Measurements from ENCODE around the gene DUSP5.
A peak's percentile ranks its signal among the peaks of the same experiment; 100 is the strongest.
"Not testable (repeated sequence)": the region's sequence is repeated elsewhere in the genome, so short reads cannot be mapped to it uniquely, and the experiment has no call there.

DUSP5 gene

DNA sequence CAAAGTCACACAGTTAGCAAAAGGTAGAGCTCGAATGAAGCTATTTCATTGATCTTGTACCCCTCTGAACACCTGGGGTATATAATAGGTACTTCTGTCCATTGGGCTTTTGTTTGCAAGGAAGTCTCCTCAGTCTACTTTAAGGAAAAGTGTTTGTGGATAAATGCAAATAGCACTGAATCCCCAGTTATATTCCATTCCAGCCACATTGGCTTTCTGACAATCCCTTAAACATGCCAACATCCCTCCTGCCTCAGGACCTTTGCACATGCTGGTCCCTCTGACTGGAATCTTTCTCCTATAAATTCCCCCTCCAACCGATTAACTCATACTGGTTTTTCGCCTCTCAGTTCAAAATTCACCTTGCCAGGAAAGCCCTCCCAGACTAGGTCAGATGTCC lies 17.1 kb downstream of the DUSP5 start:
- no peak for DNase-seq (ENCODE audit: low read depth in 1 of 2, low spot score in 1 of 2)

DNA sequence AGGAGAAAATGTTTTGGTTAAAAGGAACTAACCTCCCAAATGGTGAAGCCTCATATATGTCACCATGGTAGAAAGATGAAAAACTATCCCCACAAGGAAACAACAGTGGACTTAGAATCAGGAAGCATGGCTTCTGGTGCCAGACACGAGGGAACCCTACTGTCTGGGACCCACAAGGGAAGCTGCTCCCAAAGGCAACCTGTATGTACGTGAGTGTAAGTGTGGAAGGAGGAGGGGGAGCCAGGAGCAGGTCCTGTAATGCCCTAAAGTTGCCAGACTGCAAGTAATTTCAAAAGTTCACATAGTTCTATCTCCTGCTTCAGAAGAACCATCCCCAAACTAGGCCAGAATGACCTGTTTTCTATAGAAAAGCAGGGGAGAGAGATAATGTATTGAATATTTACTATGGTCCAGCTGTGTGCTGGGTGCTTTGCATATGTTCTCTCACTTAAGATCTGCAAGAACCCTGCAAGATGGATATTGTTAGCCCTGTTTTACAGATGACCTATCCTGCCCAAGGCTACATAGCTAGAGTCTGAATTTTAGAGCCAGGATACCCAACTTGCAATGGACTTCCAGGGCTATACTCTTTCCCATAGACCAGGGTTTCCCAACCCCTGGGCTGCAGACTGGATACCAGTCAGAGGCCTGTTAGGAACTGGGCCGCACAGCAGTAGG lies 19.2 kb downstream of the DUSP5 start:
- no peak for DNase-seq (ENCODE audit: low read depth in 1 of 2, low spot score in 1 of 2)

DNA sequence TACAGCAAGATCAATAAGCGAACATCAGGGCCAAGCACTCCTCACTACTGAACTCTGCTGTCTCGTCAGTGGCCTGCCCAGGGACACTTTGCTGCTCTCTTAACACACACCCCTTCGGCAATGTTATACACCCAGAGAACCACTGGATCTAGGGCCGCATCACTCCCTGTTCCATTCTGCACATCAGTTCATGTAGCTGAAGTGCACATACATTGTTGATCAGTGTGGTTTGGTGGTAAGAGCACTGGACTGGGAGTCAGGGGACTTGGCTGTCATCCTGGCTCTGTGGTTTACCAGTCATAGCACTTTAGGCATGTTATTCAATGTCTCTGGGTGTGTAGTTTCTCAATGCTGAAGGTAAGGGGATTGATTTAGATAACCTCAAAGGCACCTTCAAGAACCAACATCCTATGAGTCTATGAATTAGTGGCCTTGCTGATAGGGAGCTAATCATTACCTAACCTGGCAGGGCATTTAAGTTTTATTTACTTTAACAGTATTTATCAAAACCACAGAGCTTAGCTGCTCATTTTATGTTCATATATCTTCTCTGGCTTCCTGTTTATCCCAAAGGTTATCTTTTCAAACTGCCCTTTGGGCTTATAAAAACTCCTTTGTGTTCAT lies 24.8 kb downstream of the DUSP5 start:
- no peak for DNase-seq (ENCODE audit: low read depth in 1 of 2, low spot score in 1 of 2)

DNA sequence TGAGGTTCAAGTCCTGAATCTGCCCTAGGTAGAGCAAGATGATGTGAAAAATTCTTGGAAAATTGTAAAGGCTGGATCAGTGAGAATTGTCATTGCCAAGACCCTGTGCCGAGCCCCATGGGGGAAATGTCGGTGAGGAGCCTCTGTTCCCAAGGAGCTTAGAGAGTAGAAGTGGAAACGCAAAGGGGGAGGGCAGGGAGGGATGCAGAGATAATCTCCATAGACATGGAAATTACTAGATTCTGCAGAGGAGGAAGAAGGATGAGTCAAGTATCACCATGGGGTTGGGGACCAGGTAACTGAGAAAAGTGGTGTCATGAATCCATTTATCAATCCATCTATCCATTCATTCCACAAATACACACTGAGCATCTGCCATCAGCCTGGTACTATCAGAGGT lies 26.0 kb downstream of the DUSP5 start:
- no peak for DNase-seq (ENCODE audit: low read depth in 1 of 2, low spot score in 1 of 2)

DNA sequence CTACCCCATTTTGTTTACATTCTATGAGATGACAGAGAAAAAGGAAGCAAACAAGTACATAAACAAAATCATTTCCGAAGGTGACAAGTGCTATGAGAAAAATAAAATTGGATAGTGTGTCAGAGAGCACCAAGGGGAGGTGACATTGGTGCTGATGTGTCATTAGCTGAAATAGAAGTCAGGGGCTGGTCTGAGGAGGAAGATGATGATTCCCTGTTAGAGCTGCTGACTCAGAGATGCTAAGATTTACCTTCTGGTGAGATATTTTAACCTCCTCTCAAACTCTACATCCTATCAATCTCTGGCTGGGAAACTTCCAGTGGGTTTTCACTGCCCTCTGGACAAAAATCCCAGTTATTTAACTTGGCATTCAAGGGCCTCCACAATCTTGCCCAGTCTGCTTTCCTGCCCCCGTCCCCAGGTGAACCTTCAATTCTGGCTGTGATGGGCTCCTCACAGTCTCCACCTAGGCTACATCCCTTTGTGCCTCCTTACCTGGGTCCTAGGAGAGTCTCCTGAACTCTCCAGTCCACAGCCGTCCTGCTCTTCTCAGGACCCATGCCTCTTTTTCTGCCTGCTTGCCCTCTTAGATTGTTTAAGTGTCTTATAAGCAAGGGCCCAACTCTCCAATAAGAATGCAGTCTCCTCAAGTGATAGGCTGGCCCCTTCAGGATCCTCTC lies 26.6 kb downstream of the DUSP5 start:
- DNase-seq (ENCODE audit: low read depth in 1 of 2, low spot score in 1 of 2) = no peak

DNA sequence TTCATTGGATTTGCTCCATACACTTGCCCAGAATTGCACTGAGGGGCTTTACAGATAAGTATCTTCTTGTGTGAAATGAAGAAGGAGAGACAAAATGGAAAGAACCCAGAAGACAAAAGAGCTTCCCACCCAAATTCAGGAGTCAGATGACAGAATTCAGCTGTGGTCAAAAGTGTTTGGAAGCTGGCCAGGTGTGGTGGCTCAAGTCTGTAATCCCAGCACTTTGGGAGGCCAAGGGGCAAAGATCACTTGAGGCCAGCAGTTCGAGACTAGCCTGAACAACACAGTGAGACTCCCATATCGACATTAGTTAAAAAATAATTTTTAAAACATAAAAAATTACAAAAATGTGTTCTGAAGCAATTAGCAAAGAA lies 27.1 kb downstream of the DUSP5 start:
- DNase-seq (ENCODE audit: low read depth in 1 of 2, low spot score in 1 of 2) = no peak

DNA sequence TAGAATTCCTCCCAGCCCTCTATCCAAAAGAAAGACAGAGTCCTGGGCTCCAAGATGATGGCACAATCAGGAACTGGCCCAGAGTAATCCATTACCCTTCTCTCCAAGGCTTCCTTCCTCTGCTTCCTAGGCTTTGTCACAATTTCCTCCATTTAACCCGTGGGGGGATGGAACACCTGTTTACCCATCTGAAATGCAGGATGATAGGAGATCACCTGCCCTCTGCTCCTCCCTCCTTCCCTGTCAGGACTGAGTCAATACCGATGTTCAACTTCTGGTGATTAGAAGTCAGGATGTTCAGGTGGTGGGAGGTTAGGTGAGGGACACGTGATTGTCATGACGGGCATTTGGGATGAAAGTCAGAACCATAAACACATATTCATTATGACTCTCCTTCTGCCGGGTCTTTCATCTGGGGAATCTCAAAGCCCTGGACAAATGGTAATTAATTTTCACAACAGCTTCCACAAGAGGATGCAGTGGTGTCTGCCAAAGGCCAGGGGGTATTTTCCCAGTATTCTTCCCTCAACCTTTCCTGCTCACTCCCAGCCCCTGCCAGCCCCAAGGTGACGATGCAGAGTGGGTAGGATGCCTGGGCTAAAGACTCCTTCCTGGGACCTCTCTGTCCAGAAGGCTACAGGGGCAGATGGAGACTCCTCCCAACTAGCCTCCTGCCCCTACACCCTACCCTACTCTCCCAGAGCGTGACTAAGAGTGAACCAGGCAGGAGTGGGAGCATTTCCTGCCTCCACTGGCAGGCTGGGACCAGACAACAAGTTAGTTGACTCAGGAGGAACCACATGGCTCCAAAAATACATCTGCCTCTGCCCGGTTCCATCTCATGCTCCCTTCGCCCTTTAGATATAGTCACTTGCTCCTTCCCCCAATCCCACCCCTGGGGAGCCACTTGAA lies 27.9 kb downstream of the DUSP5 start:
- DNase-seq (ENCODE audit: low read depth in 1 of 2, low spot score in 1 of 2) = no peak

DNA sequence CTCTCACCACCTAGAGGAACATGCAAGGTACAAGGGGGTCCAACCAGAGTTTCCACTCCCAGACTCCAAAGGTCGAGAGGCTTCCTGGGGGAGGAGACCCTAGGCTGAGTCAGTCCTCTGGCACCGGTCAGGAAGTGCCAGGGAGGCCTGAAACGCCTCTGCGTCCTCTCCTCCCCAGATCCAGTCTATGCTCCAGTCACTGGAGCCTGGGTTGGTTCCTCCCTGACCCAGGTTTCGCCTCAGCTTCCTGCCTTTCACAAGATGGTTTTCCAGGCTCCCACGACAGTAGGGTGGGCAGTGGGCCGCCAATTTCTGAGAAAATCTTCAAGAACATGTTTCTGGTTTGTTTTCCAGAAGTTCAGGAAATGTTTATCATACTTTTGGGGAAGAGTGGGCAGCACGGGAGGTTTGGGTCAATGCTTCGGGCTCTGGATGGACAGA lies 30.0 kb downstream of the DUSP5 start:
- no peak for DNase-seq (ENCODE audit: low read depth in 1 of 2, low spot score in 1 of 2)

DNA sequence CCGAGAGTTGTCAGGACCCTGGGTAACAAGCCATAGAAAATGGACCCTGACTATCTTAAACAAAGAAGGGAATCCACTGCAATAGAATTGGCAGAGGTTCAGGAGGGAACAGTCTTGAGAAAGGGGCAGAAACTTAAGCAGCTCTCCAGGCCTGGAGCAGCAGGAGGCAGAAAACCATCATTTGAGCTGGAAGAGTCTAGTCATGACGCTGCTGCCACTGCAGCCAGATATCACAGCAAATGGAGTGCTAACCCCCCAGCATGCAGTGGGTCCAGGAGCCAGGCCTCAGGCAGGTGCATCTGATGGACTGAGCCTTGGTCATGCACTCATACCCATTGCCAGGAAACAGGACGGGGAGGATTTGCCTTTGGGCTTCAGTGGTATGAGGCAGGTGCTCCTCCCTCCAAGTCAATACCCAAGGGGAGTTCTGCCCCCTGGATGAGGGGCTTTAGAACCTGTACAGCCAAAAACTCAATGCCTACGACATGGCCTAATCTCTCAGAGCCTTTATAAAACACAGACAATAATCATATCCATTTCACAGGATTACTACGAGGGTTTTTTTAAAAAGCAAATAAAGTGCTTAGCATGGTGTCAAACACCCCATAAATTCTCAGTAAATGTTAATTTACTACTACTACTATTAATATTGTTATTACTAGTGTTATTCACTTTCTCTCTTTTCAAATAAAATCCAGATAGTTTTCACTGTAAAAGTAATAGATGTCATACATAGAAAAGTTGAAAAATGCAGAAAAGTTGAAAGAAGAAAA lies 30.7 kb downstream of the DUSP5 start:
- no peak for DNase-seq (ENCODE audit: low read depth in 1 of 2, low spot score in 1 of 2)

DNA sequence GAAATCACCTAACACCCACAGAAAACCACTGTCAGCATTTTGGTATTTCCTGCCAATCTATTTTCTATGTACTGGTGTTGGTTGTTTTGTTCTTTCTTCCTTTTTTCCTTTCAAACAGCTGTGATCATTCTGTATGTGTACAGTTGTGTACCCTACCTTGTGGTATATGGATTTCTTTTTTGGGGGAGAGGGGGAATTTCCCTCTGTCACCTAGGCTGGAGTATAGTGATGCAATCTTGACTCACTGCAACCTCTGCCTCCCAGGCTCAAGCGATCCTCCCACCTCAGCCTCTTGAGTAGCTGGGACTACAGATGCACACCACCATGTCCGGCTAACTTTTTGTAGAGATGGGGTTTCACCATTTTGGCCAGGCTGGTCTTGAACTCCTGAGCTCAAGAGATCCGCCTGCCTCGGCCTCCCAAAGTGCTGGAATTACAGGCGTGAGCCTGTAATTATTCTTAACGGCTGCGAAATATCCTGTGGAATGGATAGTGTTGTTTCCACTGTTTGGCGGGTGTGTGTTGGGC lies 31.4 kb downstream of the DUSP5 start:
- not testable (repeated sequence) for DNase-seq (ENCODE audit: low read depth in 1 of 2, low spot score in 1 of 2)

DNA sequence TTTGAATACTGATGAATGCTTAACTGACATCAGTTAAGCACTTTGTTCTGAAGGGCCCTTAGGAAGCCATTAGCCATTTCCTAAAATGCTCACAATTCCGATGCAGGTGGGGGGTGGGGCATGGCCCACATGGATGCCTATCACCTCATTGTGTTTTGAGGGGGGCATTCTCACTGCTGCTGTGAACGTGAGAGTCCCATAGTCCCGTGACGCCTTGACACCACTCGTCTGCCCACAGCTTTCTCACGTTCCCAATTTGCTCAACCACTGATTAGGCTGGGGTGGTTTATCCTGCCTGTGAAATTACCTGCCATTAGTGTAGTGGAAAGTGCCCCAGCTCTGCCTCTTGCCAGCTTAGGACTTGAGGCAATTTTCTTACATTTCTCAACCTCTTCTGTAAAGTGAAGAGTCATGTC lies 31.9 kb downstream of the DUSP5 start:
- DNase-seq (ENCODE audit: low read depth in 1 of 2, low spot score in 1 of 2) = no peak

DNA sequence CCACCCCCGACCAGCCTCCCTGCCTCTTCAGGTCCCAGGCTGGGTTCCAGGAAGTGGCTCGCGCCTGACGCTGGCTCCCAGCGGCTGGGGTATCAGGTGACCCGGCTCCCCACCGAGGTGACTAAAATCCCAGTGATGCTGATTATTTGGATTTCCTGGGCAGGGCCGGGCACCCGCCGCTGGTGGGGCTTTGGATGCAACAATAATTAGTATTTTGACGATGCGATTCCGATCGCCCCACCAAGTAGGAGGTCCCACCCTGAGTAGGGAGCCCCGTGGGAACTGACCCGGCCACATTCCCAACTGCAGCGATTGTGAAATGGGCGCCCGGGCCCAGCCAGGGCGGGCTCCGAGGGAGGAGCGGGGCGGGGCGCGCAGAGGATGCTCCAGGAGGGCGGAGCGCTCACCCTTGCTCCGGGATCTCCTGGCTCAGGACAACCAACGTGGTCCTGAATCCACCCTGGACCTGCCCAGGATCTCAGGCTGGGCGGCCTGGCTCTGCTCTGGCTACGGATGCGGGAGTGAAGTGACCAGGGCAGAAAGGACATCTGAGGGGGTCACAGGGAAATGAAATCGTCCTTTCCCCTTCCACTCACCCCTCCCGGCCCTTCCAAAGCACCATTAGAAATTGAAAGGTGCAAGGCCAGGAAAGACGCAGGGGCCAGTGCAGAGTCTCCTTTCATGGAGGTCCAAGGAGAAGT lies 32.6 kb downstream of the DUSP5 start:
- no peak for DNase-seq (ENCODE audit: low read depth in 1 of 2, low spot score in 1 of 2)

DNA sequence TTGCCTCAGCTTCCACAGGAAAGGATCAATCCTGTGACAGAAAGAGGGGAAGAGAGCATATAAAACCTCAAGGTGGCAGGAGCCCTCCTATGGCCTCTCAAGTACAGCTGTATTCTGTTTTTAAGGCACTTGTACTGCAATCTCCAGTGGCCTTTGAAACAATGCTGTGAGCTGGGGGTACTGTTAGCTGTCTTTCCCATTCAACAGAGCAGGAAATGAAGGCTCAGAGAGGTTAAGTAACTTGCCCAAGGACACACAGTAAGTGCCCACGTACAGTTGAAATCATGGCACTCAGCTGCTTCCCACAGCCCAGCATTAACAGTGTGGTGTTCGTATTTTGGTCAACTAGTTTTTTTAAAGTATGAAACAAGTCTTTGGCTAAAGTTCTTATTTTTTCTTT lies 34.0 kb downstream of the DUSP5 start:
- DNase-seq (ENCODE audit: low read depth in 1 of 2, low spot score in 1 of 2) = no peak

DNA sequence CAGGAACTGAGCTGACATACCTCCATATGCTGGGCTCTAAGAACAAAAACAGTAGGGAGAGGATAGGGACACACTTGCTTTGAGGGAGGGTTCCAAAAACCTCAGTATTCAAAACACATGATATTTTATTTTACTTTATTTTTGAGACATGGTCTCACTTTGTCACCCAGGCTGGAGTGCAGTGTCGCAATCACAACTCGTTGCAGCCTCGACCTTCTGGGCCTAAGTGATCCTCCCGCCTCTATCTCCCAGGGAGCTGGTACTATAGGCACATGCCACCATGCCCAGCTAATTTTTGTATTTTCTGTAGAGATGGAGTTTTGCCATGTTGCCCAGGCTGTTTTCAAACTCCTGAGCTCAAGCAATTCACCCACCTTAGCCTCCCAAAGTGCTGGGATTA lies 34.9 kb downstream of the DUSP5 start:
- not testable (repeated sequence) for DNase-seq (ENCODE audit: low read depth in 1 of 2, low spot score in 1 of 2)

DNA sequence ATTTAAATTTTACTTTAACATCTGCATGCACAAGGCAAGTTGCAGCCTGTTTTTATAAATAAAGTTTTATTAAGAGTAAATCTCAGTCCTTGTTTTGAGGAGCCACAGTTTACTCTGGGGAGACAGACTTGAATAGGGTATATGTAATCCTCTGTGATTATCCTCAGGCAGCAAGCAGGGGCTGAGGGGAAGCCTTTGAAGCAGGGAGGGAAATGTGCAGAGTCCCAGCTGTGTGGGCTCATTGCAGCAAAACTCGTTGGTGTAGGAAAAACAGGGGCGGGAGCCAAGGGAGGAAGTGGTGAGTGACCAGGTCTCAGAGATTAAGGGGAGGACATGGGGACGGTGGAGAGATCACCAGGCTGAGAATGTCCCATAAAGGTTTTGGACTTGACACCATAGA lies 35.4 kb downstream of the DUSP5 start:
- DNase-seq (ENCODE audit: low read depth in 1 of 2, low spot score in 1 of 2) = no peak

DNA sequence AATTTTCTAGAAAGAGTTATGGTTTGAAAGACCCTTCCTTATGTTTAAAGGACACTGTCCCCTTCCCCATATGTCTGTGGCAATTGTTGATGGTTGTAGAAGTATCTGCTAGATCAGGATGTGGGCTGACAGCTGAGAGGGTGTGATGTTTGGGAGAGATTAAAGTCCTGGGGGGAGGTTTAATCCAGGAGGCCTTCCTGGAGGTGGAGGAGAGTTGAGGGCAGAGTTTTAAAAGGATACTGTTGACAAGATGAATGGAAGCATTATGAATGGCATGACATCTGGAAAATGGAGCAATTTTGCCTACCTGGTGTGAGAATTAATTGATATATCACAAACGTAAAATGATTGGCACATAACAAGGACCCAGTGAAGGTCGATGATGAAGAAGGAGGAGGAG lies 36.9 kb downstream of the DUSP5 start:
- DNase-seq (ENCODE audit: low read depth in 1 of 2, low spot score in 1 of 2) = no peak

DNA sequence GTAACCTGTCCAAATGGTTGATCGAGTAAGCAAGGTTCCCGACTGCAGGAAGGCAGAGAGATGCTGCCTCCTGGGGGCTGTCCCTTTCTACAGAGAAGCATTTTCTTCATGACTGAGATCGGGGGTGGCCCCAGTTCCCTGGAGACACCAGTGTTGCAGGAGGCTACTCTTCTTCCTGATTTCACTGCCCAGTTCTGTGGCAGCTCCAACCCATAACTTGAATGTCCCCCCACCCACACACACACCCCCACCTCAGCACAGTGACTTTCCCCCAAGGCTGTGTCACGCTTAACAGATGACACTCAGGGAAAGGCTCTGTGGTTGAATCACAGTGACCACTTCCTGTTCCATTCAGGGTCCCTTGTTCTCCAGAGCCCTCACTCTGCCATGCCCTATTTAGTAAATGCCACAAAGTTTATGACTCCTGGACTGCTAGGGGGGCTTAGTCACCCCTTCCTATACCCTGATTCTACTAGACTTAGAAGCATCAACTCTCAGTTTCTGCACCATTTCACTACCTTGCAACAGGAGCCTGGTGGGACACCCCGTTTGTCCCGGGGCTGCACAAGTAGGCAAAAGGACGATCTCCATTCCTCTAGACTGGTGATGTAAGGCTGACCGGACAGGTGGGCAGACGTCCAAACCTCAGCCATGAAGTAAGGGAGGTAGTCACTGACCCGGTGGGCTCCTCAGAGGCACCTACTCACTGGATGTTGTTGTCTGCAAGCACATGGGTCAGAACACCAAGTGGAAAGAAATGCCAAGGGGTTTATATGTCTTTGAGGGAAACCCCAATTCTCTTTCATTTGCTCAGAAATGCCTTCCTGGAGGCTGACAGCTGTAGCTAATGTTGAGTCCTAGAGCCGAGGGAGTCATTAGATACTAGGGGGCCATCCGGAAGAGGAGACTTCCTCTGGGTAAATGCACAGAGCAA lies 38.5 kb downstream of the DUSP5 start:
- peak in 1 of 2 donors; percentile 50 for DNase-seq (ENCODE audit: low read depth in 1 of 2, low spot score in 1 of 2)

DNA sequence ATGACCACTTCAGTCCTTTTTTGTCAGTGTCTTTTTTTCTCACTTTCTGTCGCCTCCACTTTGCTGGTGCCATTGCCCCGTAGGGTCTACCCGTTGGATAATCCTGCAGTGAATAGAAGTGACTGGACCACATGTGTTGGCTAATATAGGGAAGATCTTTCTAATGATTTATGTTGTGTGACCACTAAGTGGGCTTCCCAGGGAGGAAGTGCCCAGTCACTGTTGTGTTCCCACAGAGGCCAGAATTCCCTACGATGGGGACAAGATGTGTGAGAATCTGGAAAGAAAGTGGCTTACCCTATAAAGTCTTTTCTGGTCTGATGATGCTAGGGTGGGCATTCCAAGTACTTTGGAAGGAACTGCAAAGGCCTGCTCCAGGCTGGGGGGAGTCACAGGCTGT lies 41.4 kb downstream of the DUSP5 start:
- no peak for DNase-seq (ENCODE audit: low read depth in 1 of 2, low spot score in 1 of 2)

DNA sequence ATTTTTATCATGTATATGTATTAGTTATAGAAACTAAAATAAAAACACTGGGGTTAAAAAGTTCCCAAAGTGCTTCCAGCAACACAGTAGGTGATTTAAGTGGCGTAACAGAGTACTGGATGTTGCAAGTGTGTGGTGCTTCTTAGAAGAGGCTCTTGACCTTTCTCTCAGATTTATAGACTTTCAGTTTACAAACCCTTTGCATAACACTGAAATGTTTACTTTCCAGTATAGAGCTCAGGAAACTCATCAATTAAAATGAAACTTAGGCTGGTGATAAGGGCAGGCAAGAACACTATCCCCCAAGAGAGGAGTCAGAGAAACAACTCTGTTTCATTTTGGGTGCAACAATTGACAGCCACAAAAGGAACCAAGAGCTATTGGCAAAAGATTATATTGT lies 42.3 kb downstream of the DUSP5 start:
- DNase-seq (ENCODE audit: low read depth in 1 of 2, low spot score in 1 of 2) = no peak

Measured in activated T-helper 1 cell treated with anti-CD3 and anti-CD28 coated beads, Interleukin-2, amount 50 U/mL, for 16 hours (primary cell).